ENCODE results near the gene SLC10A3. TPM values are rescaled to one million over a fixed set of nuclear protein-coding genes. Genes with fewer than 3 reads are reported as not detected.
A peak's percentile ranks its signal among the peaks of the same experiment; 100 is the strongest.

The SLC10A3 gene
- polyA plus RNA-seq, 1 of the 3 experiments (the other 2 are of a cell fraction): 29.7 TPM

- no peak for TF ChIP-seq REST (IDR thresholded peaks at IDR 0.05; ENCODE audit: low read depth, low read length)
- TF ChIP-seq MXI1 (IDR thresholded peaks at IDR 0.05; ENCODE audit: low read depth, low read length): 0 out of 2 replicates have a peak, but pooled peaks have one; percentile 13
- TF ChIP-seq MAX (IDR thresholded peaks at IDR 0.05; ENCODE audit: low read depth): peak; percentile 60; the same call in 1 of the 2 replicates
- no peak for TF ChIP-seq YY1 (IDR thresholded peaks at IDR 0.05; ENCODE audit: low read depth)
- TF ChIP-seq TEAD4 (IDR thresholded peaks at IDR 0.05; ENCODE audit: borderline replicate concordance, insufficient read depth): no peak
- TF ChIP-seq FOXM1 (IDR thresholded peaks at IDR 0.05; ENCODE audit: low read depth): no peak
These were observed at the start of gene SLC10A3 (continued) for GRCh38 chrX:154490414-154491083.

- H3K27me3 ChIP-seq (ENCODE audit: insufficient read depth): no peaks in the 10 kb centered on the region; the same call in 1 of the 2 replicates
- H3K9me3 ChIP-seq: no peaks in the 10 kb centered on the region
- H3K27ac ChIP-seq (ENCODE audit: low read depth in 2 of 2, low read length in 1 of 2): peak overlapping the region; percentile 27 to 39; a peak in 3 of 4 replicates
- no peak overlapping the region for H3K9ac ChIP-seq
- H3K9me2 ChIP-seq: no peaks in the 10 kb centered on the region
- H3K36me3 ChIP-seq (replicated peaks in 1 of 2; ENCODE audit: control insufficient read depth in 1 of 2, insufficient read depth in 2 of 2, low read length in 1 of 2): peaks cover 3 to 5% of the 10 kb centered on the region in 2 experiments
- H4K20me1 ChIP-seq (ENCODE audit: insufficient read depth): no peaks in the 10 kb centered on the region
- peaks cover 15 to 16% of the 10 kb centered on the region in 2 experiments; a peak in 3 of 4 replicates for H3K4me1 ChIP-seq (ENCODE audit: control insufficient read depth in 1 of 2, insufficient read depth in 2 of 2, low read depth in 1 of 2, low read length in 1 of 2)
- CTCF ChIA-PET: no interaction called here
- peak overlapping the region; percentile 62 for H3K4me2 ChIP-seq
- peak overlapping the region in 1 of 2 experiments; percentile 29; a peak in 1 of 4 replicates for H3K4me3 ChIP-seq (ENCODE audit: low read depth in 2 of 2, low read length in 1 of 2)
- 21% methylated on average over 8 of the region's 8 CpGs for WGBS (ENCODE audit: low lambda C conversion rate)
- H3F3A ChIP-seq (replicated peaks; ENCODE audit: insufficient read depth): no peaks in the 10 kb centered on the region
- peaks cover 24% of the 10 kb centered on the region; the same call in 1 of the 2 replicates for H3K79me2 ChIP-seq (ENCODE audit: insufficient read depth)
- no peak overlapping the region for H2AFZ ChIP-seq (ENCODE audit: low read depth)
- POLR2A ChIA-PET: interaction anchor here (2.0 kb wide), 1 partner anchor 12 kb away, joined by 5 read pairs; no protein-coding TSS in a partner anchor
- DNase-seq: peak; percentile 57
- TF ChIP-seq TCF12 (IDR thresholded peaks at IDR 0.05) (peak; percentile 69), MXI1 (IDR thresholded peaks at IDR 0.05; ENCODE audit: low read depth, low read length) (peak; percentile 71; the same call in 1 of the 2 replicates), GABPA (IDR thresholded peaks at IDR 0.05; ENCODE audit: low read depth) (no peak), REST (IDR thresholded peaks at IDR 0.05; ENCODE audit: low read depth, low read length) (no peak), RXRA (IDR thresholded peaks at IDR 0.05; ENCODE audit: borderline replicate concordance, low read depth) (no peak), RAD21 (IDR thresholded peaks at IDR 0.05; ENCODE audit: low read length) (no peak), ELF1 (IDR thresholded peaks at IDR 0.05) (no peak), EP300 (IDR thresholded peaks at IDR 0.05; ENCODE audit: borderline replicate concordance in 1 of 2, low read depth in 1 of 2, low read length in 1 of 2) (peak in 1 of 2 experiments; percentile 59; a peak in 2 of 4 replicates), FOXM1 (IDR thresholded peaks at IDR 0.05; ENCODE audit: low read depth) (no peak), USF1 (IDR thresholded peaks at IDR 0.05; ENCODE audit: borderline replicate concordance, low read depth) (no peak), USF2 (IDR thresholded peaks at IDR 0.05; ENCODE audit: borderline replicate concordance, low read depth, low read length) (no peak), RFX5 (IDR thresholded peaks at IDR 0.05; ENCODE audit: low read length) (no peak), CHD2 (IDR thresholded peaks at IDR 0.05; ENCODE audit: low read length, partially characterized antibody) (peak; percentile 24), SMC3 (IDR thresholded peaks at IDR 0.05; ENCODE audit: low read depth, low read length) (no peak), RCOR1 (IDR thresholded peaks at IDR 0.05; ENCODE audit: low read length) (peak; percentile 61; the same call in 1 of the 2 replicates), YY1 (IDR thresholded peaks at IDR 0.05; ENCODE audit: low read depth) (no peak), GATA2 (CRISPR knock-in tag; IDR thresholded peaks at IDR 0.05) (peak; percentile 62; the same call in 1 of the 2 replicates), FOXJ3 (CRISPR knock-in tag; IDR thresholded peaks at IDR 0.05) (no peak), SIN3A (IDR thresholded peaks at IDR 0.05; ENCODE audit: borderline replicate concordance, low read depth, low read length) (0 out of 2 replicates have a peak, but pooled peaks have one; percentile 38)
These were observed 48.6 kb upstream of the SLC10A3 start for GRCh38 chrX:154539077-154539476.
